Fibroblast of lung (primary cell): ENCODE data around the gene UNC13D. TPM values are rescaled to one million over a fixed set of nuclear protein-coding genes. Genes with fewer than 3 reads are reported as not detected.

ENCODE experiments used
- DNase-seq, 2 donors: peaks; one replicate each; pipeline versions ENCODE4 v3.0.0 to v3.0.0-alpha.2; 2010; ENCODE audit warnings: low read depth in 2 of 2
- H2AFZ ChIP-seq: 2 replicates; pipeline ENCODE4 v1.5.1; 2012; ENCODE audit warnings: low read length, control low read depth, inconsistent platforms
- H3K27ac ChIP-seq: 2 replicates; pipeline ENCODE4 v1.5.1; 2011; ENCODE audit warnings: low read length, control low read depth; ENCODE audit not compliant: insufficient read depth
- H3K27me3 ChIP-seq: 2 replicates; pipeline ENCODE4 v1.5.1; 2011; ENCODE audit warnings: mild to moderate bottlenecking, low read length; ENCODE audit not compliant: control insufficient read depth, insufficient read depth
- H3K36me3 ChIP-seq: 2 replicates; pipeline ENCODE4 v1.5.1; 2011; ENCODE audit warnings: low read length; ENCODE audit not compliant: control insufficient read depth, insufficient read depth
- H3K4me1 ChIP-seq: 2 replicates; pipeline ENCODE4 v1.5.1; 2011; ENCODE audit warnings: low read length; ENCODE audit not compliant: control insufficient read depth, insufficient read depth; ENCODE audit errors: extremely low read depth
- H3K4me2 ChIP-seq: 2 replicates; pipeline ENCODE4 v1.5.1; 2011; ENCODE audit warnings: low read length, control low read depth; ENCODE audit not compliant: insufficient read depth; ENCODE audit errors: extremely low read depth
- H3K4me3 ChIP-seq, 4 experiments: fragments of 200-600 bp in 1 of 4; sonication (generic) in 1 of 4; replicated peaks in 1 of 4; 2 replicates each; pipeline ENCODE4 v1.5.1; 2011 to 2016; ENCODE audit warnings: low read length in 4 of 4, low read depth in 3 of 4, mild to moderate bottlenecking in 3 of 4, control low read depth in 2 of 4, inconsistent platforms in 1 of 4, mixed read lengths in 1 of 4; ENCODE audit not compliant: insufficient read depth in 1 of 4; ENCODE audit errors: control extremely low read depth in 1 of 4
- H3K79me2 ChIP-seq: 2 replicates; pipeline ENCODE4 v1.5.1; 2012; ENCODE audit warnings: mild to moderate bottlenecking, low read length, inconsistent platforms; ENCODE audit not compliant: control insufficient read depth, insufficient read depth
- H3K9ac ChIP-seq: 2 replicates; pipeline ENCODE4 v1.5.1; 2011; ENCODE audit warnings: mild to moderate bottlenecking, low read length, control low read depth; ENCODE audit not compliant: insufficient read depth
- H3K9me3 ChIP-seq: 2 replicates; pipeline ENCODE4 v1.5.1; 2012; ENCODE audit warnings: low read depth, low read length; ENCODE audit not compliant: control insufficient read depth, insufficient read depth
- H4K20me1 ChIP-seq: 2 replicates; pipeline ENCODE4 v1.5.1; 2011; ENCODE audit warnings: low read length; ENCODE audit not compliant: control insufficient read depth, insufficient read depth; ENCODE audit errors: extremely low read depth
- CTCF ChIP-seq, 2 donors: IDR thresholded peaks in 1 of 2; conservative IDR thresholded peaks in 1 of 2; 1 replicate in 1 of 2; 2 replicates in 1 of 2; pipeline ENCODE4 v1.5.1; 2011 to 2012; ENCODE audit warnings: low read length in 2 of 2, control low read depth in 1 of 2, inconsistent platforms in 1 of 2, low read depth in 1 of 2, mild to moderate bottlenecking in 1 of 2
- EZH2 ChIP-seq: IDR thresholded peaks from 2 replicates; pipeline ENCODE4 v1.5.1; 2012; ENCODE audit warnings: low read length, control low read depth, mild to moderate bottlenecking; ENCODE audit errors: missing control alignments
- polyA plus RNA-seq, 2 donors: library from polyadenylated mRNA; depleted of rRNA in 1 of 2; stranded (reverse) in 1 of 2; unstranded in 1 of 2; fragments of >200 nt; gene quantifications; 2 replicates each; pipeline ENCODE4 v1.2.1, GENCODE V29; 2011 to 2012; ENCODE audit warnings: missing spikeins in 1 of 2
- total RNA-seq: library from RNA; depleted of rRNA; stranded (reverse); fragments of >200 nt; gene quantifications from 2 replicates; pipeline ENCODE4 v1.2.1, GENCODE V29; 2014

UNC13D gene
- total and polyA plus RNA-seq, 2 donors (not counting 1 experiment from before 2014, with no cell fraction given): 0.22 to 1.5 TPM

GRCh38 chr17:75847614-75848522 is 3.7 kb upstream of the UNC13D start:
- TF ChIP-seq EZH2 (no peak), CTCF (conservative IDR thresholded peaks at IDR 0.05 in 1 of 2, IDR thresholded peaks at IDR 0.05 in 1 of 2; ENCODE audit: low read depth in 1 of 2, low read length in 2 of 2) (no peak)

GRCh38 chr17:75846692-75847613 is 2.7 kb upstream of the UNC13D start:
- no peaks in the 10 kb centered on the region for H3K79me2 ChIP-seq
- peaks cover 5% of the 10 kb centered on the region for H3K4me1 ChIP-seq
- H3K27ac ChIP-seq: no peak overlapping the region
- H3K9me3 ChIP-seq: no peaks in the 10 kb centered on the region
- H3K36me3 ChIP-seq: peaks cover 18% of the 10 kb centered on the region
- TF ChIP-seq CTCF (conservative IDR thresholded peaks at IDR 0.05 in 1 of 2, IDR thresholded peaks at IDR 0.05 in 1 of 2; ENCODE audit: low read depth in 1 of 2, low read length in 2 of 2) (no peak), EZH2 (no peak)
- no peak overlapping the region for H3K9ac ChIP-seq
- H3K4me3 ChIP-seq: no peak overlapping the region
- no peaks in the 10 kb centered on the region for H4K20me1 ChIP-seq
- H2AFZ ChIP-seq: no peak overlapping the region
- no peaks in the 10 kb centered on the region for H3K27me3 ChIP-seq
- DNase-seq: no peak
- H3K4me2 ChIP-seq: no peak overlapping the region

More at GRCh38 chr17:75847614-75848522, 3.7 kb upstream of the UNC13D start:
- Histone ChIP-seq H3K27ac (no peak overlapping the region), H4K20me1 (no peaks in the 10 kb centered on the region), H3K27me3 (no peaks in the 10 kb centered on the region), H3K36me3 (peaks cover 18% of the 10 kb centered on the region), H2AFZ (no peak overlapping the region), H3K4me2 (no peak overlapping the region), H3K9me3 (no peaks in the 10 kb centered on the region), H3K4me1 (peaks cover 5% of the 10 kb centered on the region), H3K4me3 (no peak overlapping the region), H3K9ac (no peak overlapping the region), H3K79me2 (no peaks in the 10 kb centered on the region)
- no peak for DNase-seq
